Memory B cell (primary cell): ENCODE results near the gene NTN1.

Experiments used
- ATAC-seq: fragments of 150-1000 bp; cut with Tn5 transposase; 2 replicates; pipeline ENCODE4 v1.10.0; 2021; ENCODE audit warnings: low read depth, mild to moderate bottlenecking, moderate library complexity
- DNase-seq, 2 donors: peaks; one replicate each; pipeline ENCODE4 v3.0.0; 2022; ENCODE audit warnings: low spot score in 2 of 2
- H3K27ac Mint-ChIP-seq: one replicate; pipeline ENCODE4 v1.8.0; 2022; ENCODE audit warnings: mild to moderate bottlenecking, moderate library complexity, mixed read lengths
- H3K27me3 Mint-ChIP-seq: one replicate; pipeline ENCODE4 v1.8.0; 2022; ENCODE audit warnings: mixed read lengths
- H3K36me3 Mint-ChIP-seq: one replicate; pipeline ENCODE4 v1.8.0; 2022; ENCODE audit warnings: mild to moderate bottlenecking, mixed read lengths
- H3K4me1 Mint-ChIP-seq: one replicate; pipeline ENCODE4 v1.8.0; 2022; ENCODE audit warnings: mixed read lengths
- H3K4me3 Mint-ChIP-seq: one replicate; pipeline ENCODE4 v1.8.0; 2022; ENCODE audit warnings: mild to moderate bottlenecking, moderate library complexity, mixed read lengths
- H3K9me3 Mint-ChIP-seq: one replicate; pipeline ENCODE4 v1.8.0; 2022; ENCODE audit warnings: mixed read lengths

NTN1 gene

GRCh38 chr17:9174312-9174711 is 153.0 kb downstream of the NTN1 start:
- Mint-ChIP-seq H3K27me3 (peaks cover 6% of the 10 kb centered on the region), H3K27ac (no peak overlapping the region), H3K4me1 (peaks cover 5% of the 10 kb centered on the region), H3K36me3 (peaks cover 3% of the 10 kb centered on the region), H3K9me3 (peaks cover 4% of the 10 kb centered on the region), H3K4me3 (no peak overlapping the region)
- ATAC-seq (no peak), DNase-seq (no peak)

- peaks cover 4% of the 10 kb centered on the region for H3K9me3 Mint-ChIP-seq
- DNase-seq (no peak), ATAC-seq (no peak)
Measured at GRCh38 chr17:9174779-9175574, 153.7 kb downstream of the NTN1 start.

GRCh38 chr17:9175700-9176467 is 154.6 kb downstream of the NTN1 start:
- H3K9me3 Mint-ChIP-seq: peaks cover 4% of the 10 kb centered on the region
- DNase-seq (no peak), ATAC-seq (no peak)
- H3K4me3 Mint-ChIP-seq: no peak overlapping the region
- H3K36me3 Mint-ChIP-seq: peaks cover 3% of the 10 kb centered on the region
- no peak overlapping the region for H3K27ac Mint-ChIP-seq
- H3K27me3 Mint-ChIP-seq: peaks cover 6% of the 10 kb centered on the region
- peaks cover 5% of the 10 kb centered on the region for H3K4me1 Mint-ChIP-seq

More at GRCh38 chr17:9174779-9175574, 153.7 kb downstream of the NTN1 start:
- Mint-ChIP-seq H3K27ac (no peak overlapping the region), H3K36me3 (peaks cover 3% of the 10 kb centered on the region), H3K27me3 (peaks cover 6% of the 10 kb centered on the region), H3K4me3 (no peak overlapping the region), H3K4me1 (peaks cover 5% of the 10 kb centered on the region)

GRCh38 chr17:9177212-9177611 is 155.9 kb downstream of the NTN1 start:
- Mint-ChIP-seq H3K27ac (no peak overlapping the region), H3K4me1 (peaks cover 2% of the 10 kb centered on the region), H3K27me3 (peaks cover 4% of the 10 kb centered on the region), H3K4me3 (no peak overlapping the region), H3K9me3 (peaks cover 1% of the 10 kb centered on the region), H3K36me3 (no peaks in the 10 kb centered on the region)
- DNase-seq: no peak
- ATAC-seq: no peak

- Mint-ChIP-seq H3K27ac (no peak overlapping the region), H3K4me3 (no peak overlapping the region), H3K4me1 (no peaks in the 10 kb centered on the region), H3K9me3 (no peaks in the 10 kb centered on the region), H3K36me3 (no peaks in the 10 kb centered on the region), H3K27me3 (peaks cover 4% of the 10 kb centered on the region)
- no peak for ATAC-seq
- DNase-seq: no peak
Measured at GRCh38 chr17:9178319-9178718, 157.0 kb downstream of the NTN1 start.

GRCh38 chr17:9179602-9180001 is 158.3 kb downstream of the NTN1 start:
- Mint-ChIP-seq H3K36me3 (no peaks in the 10 kb centered on the region), H3K9me3 (no peaks in the 10 kb centered on the region), H3K27ac (no peak overlapping the region), H3K4me3 (no peak overlapping the region), H3K27me3 (peaks cover 6% of the 10 kb centered on the region), H3K4me1 (no peaks in the 10 kb centered on the region)
- DNase-seq: no peak
- no peak for ATAC-seq

GRCh38 chr17:9181640-9182039 is 160.3 kb downstream of the NTN1 start:
- DNase-seq (no peak), ATAC-seq (no peak)
- Mint-ChIP-seq H3K27me3 (peaks cover 6% of the 10 kb centered on the region), H3K36me3 (no peaks in the 10 kb centered on the region), H3K9me3 (no peaks in the 10 kb centered on the region), H3K4me3 (no peak overlapping the region), H3K27ac (no peak overlapping the region), H3K4me1 (no peaks in the 10 kb centered on the region)

GRCh38 chr17:9183306-9183705 is 162.0 kb downstream of the NTN1 start:
- H3K36me3 Mint-ChIP-seq: no peaks in the 10 kb centered on the region
- ATAC-seq: no peak
- no peak overlapping the region for H3K27ac Mint-ChIP-seq
- no peak for DNase-seq
- H3K4me1 Mint-ChIP-seq: no peaks in the 10 kb centered on the region
- no peak overlapping the region for H3K4me3 Mint-ChIP-seq
- no peaks in the 10 kb centered on the region for H3K9me3 Mint-ChIP-seq
- H3K27me3 Mint-ChIP-seq: peaks cover 11% of the 10 kb centered on the region

GRCh38 chr17:9185142-9185541 is 163.8 kb downstream of the NTN1 start:
- Mint-ChIP-seq H3K4me1 (no peaks in the 10 kb centered on the region), H3K27me3 (peaks cover 11% of the 10 kb centered on the region), H3K36me3 (no peaks in the 10 kb centered on the region), H3K27ac (no peak overlapping the region), H3K4me3 (no peak overlapping the region), H3K9me3 (no peaks in the 10 kb centered on the region)
- ATAC-seq (no peak), DNase-seq (no peak)

- Mint-ChIP-seq H3K9me3 (no peaks in the 10 kb centered on the region), H3K27me3 (peaks cover 11% of the 10 kb centered on the region), H3K4me1 (no peaks in the 10 kb centered on the region), H3K4me3 (no peak overlapping the region), H3K27ac (no peak overlapping the region), H3K36me3 (no peaks in the 10 kb centered on the region)
- no peak for ATAC-seq
- DNase-seq: no peak
Measured at GRCh38 chr17:9185688-9186284, 164.5 kb downstream of the NTN1 start.

GRCh38 chr17:9187828-9188227 is 166.5 kb downstream of the NTN1 start:
- ATAC-seq (no peak), DNase-seq (no peak)
- no peak overlapping the region for H3K27ac Mint-ChIP-seq
- H3K4me1 Mint-ChIP-seq: no peaks in the 10 kb centered on the region
- peaks cover 9% of the 10 kb centered on the region for H3K27me3 Mint-ChIP-seq
- H3K36me3 Mint-ChIP-seq: no peaks in the 10 kb centered on the region
- no peak overlapping the region for H3K4me3 Mint-ChIP-seq
- no peaks in the 10 kb centered on the region for H3K9me3 Mint-ChIP-seq

GRCh38 chr17:9188367-9188766 is 167.1 kb downstream of the NTN1 start:
- H3K36me3 Mint-ChIP-seq: no peaks in the 10 kb centered on the region
- no peak overlapping the region for H3K4me3 Mint-ChIP-seq

GRCh38 chr17:9189870-9190269 is 168.6 kb downstream of the NTN1 start:
- Mint-ChIP-seq H3K4me3 (no peak overlapping the region), H3K4me1 (peaks cover 2% of the 10 kb centered on the region), H3K36me3 (no peaks in the 10 kb centered on the region), H3K27me3 (peaks cover 7% of the 10 kb centered on the region), H3K27ac (no peak overlapping the region), H3K9me3 (no peaks in the 10 kb centered on the region)
- ATAC-seq (no peak), DNase-seq (no peak)

More at GRCh38 chr17:9188367-9188766, 167.1 kb downstream of the NTN1 start:
- Mint-ChIP-seq H3K27ac (no peak overlapping the region), H3K4me1 (no peaks in the 10 kb centered on the region), H3K27me3 (peaks cover 9% of the 10 kb centered on the region), H3K9me3 (no peaks in the 10 kb centered on the region)
- no peak for ATAC-seq
- no peak for DNase-seq

- DNase-seq (no peak), ATAC-seq (no peak)
- H3K27ac Mint-ChIP-seq: no peak overlapping the region
- H3K9me3 Mint-ChIP-seq: no peaks in the 10 kb centered on the region
- peaks cover 2% of the 10 kb centered on the region for H3K4me1 Mint-ChIP-seq
- H3K36me3 Mint-ChIP-seq: no peaks in the 10 kb centered on the region
- no peak overlapping the region for H3K4me3 Mint-ChIP-seq
- peaks cover 5% of the 10 kb centered on the region for H3K27me3 Mint-ChIP-seq
Measured at GRCh38 chr17:9192010-9192409, 170.7 kb downstream of the NTN1 start.
